ENCODE results near the gene LGALS13.

LGALS13 gene

DNA sequence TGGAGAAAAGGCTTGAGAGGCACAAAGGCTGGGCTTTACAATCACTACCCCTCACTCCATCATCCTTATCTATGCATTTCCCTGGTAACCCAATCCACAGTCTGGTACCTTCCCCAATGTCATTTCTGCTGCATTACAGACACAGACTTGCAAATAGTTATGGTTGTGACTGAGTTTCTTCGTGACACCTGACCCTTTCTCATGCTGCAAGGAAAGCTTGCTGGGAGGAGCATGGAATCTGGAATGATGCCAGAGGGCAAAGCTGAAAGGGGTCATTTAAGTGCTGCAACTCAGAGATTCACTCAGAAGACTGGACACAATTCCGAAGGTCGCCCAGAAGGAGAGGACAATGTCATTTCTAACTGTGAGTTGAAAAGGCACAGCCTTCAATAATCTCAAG, 53.3 kb downstream of the LGALS13 start, which contains the start of gene LGALS16:
TSS of gene LGALS16 (plus strand) at position 301 of the 400 bp plus-strand sequence. CDS start at position 350, 49 bp downstream.
- Histone ChIP-seq H3K79me2 (ENCODE audit: low read length) (no peaks in the 10 kb centered on the region), H3K4me1 (ENCODE audit: low read length) (no peaks in the 10 kb centered on the region), H3K36me3 (replicated peaks; ENCODE audit: insufficient read depth, low read length) (no peaks in the 10 kb centered on the region), H3F3A (ENCODE audit: insufficient read depth, low read length) (no peaks in the 10 kb centered on the region), H3K9ac (ENCODE audit: low read length) (no peak within 1 kb of the TSS), H3K27ac (ENCODE audit: low read length) (no peak within 1 kb of the TSS), H3K4me2 (ENCODE audit: low read depth, low read length) (no peak within 1 kb of the TSS), H3K9me2 (replicated peaks; ENCODE audit: insufficient read depth, low read length) (no peaks in the 10 kb centered on the region), H4K20me1 (ENCODE audit: insufficient read depth, low read length) (no peaks in the 10 kb centered on the region), H3K9me3 (replicated peaks; ENCODE audit: insufficient read depth, low read length) (no peaks in the 10 kb centered on the region), H3K4me3 (ENCODE audit: low read length) (no peak within 1 kb of the TSS), H3K27me3 (replicated peaks; ENCODE audit: insufficient read depth, low read length) (no peaks in the 10 kb centered on the region), H2AFZ (ENCODE audit: low read length) (no peak within 1 kb of the TSS)
- no peak for TF ChIP-seq EZH2phosphoT487 (IDR thresholded peaks at IDR 0.05; ENCODE audit: low read length)
- no peak for DNase-seq
